H1 (cell line): ENCODE measurements around the gene CELF4. TPM values are rescaled to one million over a fixed set of nuclear protein-coding genes. Genes with fewer than 3 reads are reported as not detected.

ENCODE experiments used
- E2F6 ChIP-seq: IDR thresholded peaks from 2 replicates; pipeline ENCODE4 v1.6.1; 2012; ENCODE audit warnings: inconsistent platforms
- EZH2 ChIP-seq: fragments of 200-600 bp; sonication (generic); IDR thresholded peaks from 2 replicates; pipeline ENCODE4 v1.7.1; 2012; ENCODE audit warnings: low read depth, mild to moderate bottlenecking, moderate library complexity, low read length, inconsistent platforms; ENCODE audit not compliant: severe bottlenecking
- MAFK ChIP-seq: IDR thresholded peaks from 2 replicates; pipeline ENCODE4 v1.6.1; 2012; ENCODE audit warnings: low read depth, mild to moderate bottlenecking, improper control_type of control experiment, low read length
- NRF1 ChIP-seq: IDR thresholded peaks from 2 replicates; pipeline ENCODE4 v1.6.1; 2011; ENCODE audit warnings: mild to moderate bottlenecking, low read depth, low read length, improper control_type of control experiment
- PHF8 ChIP-seq: fragments of 200-600 bp; sonication (generic); conservative IDR thresholded peaks from 2 replicates; pipeline ENCODE4 v1.7.1; 2012; ENCODE audit warnings: low read depth, mild to moderate bottlenecking, inconsistent platforms, low read length, moderate library complexity
- RXRA ChIP-seq: IDR thresholded peaks from 2 replicates; pipeline ENCODE4 v1.6.1; 2011; ENCODE audit warnings: low read depth, mild to moderate bottlenecking, low read length, moderate library complexity; ENCODE audit not compliant: insufficient read depth
- SRF ChIP-seq: IDR thresholded peaks from 2 replicates; pipeline ENCODE4 v1.6.1; 2011; ENCODE audit warnings: mild to moderate bottlenecking, low read depth, low read length, moderate library complexity
- polyA plus RNA-seq, 7 experiments: library from polyadenylated mRNA; depleted of rRNA in 3 of 7; stranded (reverse) in 5 of 7; unstranded in 2 of 7; fragments of >200 nt in 5 of 7; fragments of 200-250 nt in 2 of 7; gene quantifications; 1 replicate in 5 of 7; 2 replicates in 1 of 7; 4 replicates in 1 of 7; pipeline versions ENCODE4 v1.2.1 to v1.2.3, GENCODE V29; 2011 to 2013; ENCODE audit warnings: missing spikeins in 2 of 7, mixed read lengths in 2 of 7
- total RNA-seq: library from RNA; stranded (reverse); fragmentation: NEBNext Ultra II Directional; extraction: Animal tissue kit (Norgen Biotek cat#: 25700); gene quantifications from 2 replicates; pipeline ENCODE4 v1.2.1, GENCODE V29; 2021
- TF ChIP-seq, protein P1 (sequence below): fragments of 300-600 bp; sonication (generic); IDR thresholded peaks from 2 replicates; pipeline ENCODE4 v1.7.1; 2012; ENCODE audit warnings: low read length, moderate library complexity, mild to moderate bottlenecking, inconsistent platforms; ENCODE audit not compliant: insufficient replicate concordance

Gene CELF4
- total and polyA plus RNA-seq, 2 of the 8 experiments (the other 6 are each of a cell fraction or from before 2014, with no cell fraction given) = 1.6 to 3.4 TPM

DNA sequence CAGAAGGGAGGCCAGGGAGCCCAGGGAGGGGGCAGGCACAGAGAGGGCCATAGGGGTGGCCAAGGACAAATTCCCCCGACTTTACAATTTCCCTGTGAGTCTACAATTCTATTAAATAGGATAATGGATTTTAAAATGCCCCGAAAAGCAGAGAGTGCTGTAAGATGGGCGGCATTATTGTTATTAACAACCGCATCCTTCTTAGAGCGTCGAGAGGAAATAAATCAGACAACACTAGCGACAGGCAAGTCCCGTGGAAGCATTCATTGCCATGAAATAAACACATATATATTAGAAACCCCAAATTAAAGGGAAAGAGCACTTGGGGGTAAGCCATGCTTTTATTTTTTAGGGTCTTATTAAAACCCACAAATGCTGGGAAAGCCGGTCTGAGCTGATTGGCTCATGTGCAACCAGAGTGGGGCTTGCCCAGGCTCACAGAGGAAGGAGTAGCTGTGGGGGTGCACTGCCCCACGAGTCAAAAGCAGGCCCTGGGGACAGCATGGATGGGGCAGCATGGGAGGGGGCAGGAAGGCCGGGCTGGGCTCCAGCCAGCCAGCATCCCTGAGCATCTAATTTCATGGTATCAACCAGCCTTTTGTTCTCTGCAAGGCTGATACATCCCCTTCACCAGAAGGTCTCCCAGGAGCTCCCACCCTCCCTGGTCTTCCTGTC is 187.1 kb downstream of the CELF4 start (continued):
- TF ChIP-seq, protein P1, sequence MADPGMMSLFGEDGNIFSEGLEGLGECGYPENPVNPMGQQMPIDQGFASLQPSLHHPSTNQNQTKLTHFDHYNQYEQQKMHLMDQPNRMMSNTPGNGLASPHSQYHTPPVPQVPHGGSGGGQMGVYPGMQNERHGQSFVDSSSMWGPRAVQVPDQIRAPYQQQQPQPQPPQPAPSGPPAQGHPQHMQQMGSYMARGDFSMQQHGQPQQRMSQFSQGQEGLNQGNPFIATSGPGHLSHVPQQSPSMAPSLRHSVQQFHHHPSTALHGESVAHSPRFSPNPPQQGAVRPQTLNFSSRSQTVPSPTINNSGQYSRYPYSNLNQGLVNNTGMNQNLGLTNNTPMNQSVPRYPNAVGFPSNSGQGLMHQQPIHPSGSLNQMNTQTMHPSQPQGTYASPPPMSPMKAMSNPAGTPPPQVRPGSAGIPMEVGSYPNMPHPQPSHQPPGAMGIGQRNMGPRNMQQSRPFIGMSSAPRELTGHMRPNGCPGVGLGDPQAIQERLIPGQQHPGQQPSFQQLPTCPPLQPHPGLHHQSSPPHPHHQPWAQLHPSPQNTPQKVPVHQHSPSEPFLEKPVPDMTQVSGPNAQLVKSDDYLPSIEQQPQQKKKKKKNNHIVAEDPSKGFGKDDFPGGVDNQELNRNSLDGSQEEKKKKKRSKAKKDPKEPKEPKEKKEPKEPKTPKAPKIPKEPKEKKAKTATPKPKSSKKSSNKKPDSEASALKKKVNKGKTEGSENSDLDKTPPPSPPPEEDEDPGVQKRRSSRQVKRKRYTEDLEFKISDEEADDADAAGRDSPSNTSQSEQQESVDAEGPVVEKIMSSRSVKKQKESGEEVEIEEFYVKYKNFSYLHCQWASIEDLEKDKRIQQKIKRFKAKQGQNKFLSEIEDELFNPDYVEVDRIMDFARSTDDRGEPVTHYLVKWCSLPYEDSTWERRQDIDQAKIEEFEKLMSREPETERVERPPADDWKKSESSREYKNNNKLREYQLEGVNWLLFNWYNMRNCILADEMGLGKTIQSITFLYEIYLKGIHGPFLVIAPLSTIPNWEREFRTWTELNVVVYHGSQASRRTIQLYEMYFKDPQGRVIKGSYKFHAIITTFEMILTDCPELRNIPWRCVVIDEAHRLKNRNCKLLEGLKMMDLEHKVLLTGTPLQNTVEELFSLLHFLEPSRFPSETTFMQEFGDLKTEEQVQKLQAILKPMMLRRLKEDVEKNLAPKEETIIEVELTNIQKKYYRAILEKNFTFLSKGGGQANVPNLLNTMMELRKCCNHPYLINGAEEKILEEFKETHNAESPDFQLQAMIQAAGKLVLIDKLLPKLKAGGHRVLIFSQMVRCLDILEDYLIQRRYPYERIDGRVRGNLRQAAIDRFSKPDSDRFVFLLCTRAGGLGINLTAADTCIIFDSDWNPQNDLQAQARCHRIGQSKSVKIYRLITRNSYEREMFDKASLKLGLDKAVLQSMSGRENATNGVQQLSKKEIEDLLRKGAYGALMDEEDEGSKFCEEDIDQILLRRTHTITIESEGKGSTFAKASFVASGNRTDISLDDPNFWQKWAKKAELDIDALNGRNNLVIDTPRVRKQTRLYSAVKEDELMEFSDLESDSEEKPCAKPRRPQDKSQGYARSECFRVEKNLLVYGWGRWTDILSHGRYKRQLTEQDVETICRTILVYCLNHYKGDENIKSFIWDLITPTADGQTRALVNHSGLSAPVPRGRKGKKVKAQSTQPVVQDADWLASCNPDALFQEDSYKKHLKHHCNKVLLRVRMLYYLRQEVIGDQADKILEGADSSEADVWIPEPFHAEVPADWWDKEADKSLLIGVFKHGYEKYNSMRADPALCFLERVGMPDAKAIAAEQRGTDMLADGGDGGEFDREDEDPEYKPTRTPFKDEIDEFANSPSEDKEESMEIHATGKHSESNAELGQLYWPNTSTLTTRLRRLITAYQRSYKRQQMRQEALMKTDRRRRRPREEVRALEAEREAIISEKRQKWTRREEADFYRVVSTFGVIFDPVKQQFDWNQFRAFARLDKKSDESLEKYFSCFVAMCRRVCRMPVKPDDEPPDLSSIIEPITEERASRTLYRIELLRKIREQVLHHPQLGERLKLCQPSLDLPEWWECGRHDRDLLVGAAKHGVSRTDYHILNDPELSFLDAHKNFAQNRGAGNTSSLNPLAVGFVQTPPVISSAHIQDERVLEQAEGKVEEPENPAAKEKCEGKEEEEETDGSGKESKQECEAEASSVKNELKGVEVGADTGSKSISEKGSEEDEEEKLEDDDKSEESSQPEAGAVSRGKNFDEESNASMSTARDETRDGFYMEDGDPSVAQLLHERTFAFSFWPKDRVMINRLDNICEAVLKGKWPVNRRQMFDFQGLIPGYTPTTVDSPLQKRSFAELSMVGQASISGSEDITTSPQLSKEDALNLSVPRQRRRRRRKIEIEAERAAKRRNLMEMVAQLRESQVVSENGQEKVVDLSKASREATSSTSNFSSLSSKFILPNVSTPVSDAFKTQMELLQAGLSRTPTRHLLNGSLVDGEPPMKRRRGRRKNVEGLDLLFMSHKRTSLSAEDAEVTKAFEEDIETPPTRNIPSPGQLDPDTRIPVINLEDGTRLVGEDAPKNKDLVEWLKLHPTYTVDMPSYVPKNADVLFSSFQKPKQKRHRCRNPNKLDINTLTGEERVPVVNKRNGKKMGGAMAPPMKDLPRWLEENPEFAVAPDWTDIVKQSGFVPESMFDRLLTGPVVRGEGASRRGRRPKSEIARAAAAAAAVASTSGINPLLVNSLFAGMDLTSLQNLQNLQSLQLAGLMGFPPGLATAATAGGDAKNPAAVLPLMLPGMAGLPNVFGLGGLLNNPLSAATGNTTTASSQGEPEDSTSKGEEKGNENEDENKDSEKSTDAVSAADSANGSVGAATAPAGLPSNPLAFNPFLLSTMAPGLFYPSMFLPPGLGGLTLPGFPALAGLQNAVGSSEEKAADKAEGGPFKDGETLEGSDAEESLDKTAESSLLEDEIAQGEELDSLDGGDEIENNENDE = no peak
- TF ChIP-seq EZH2 (no peak), E2F6 (no peak), SRF (no peak), PHF8 (no peak), NRF1 (no peak), MAFK (no peak), RXRA (no peak)
